ENCODE results near the gene SARDH.

SARDH gene

DNA sequence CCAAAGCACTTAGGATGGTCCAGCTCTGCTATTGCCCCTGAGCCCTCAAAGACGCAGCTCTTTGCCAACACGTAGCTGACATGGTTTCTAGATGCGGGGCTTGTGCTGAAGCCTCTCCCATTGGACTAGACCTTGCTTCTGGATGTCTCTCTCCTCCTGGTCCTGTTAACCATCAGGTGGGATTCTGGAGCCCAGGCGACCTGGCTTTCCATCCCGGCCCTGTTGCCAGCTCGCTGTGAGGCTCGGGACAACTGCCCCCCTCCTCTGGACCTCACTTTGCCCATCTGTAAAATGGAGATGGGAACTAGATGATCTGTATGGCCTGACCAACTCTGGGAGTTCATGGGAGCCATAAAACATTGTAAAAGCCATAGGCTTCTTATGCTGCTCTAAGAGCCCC lies 98.0 kb downstream of the SARDH start:
- Histone ChIP-seq H4K8ac (ENCODE audit: low read depth, low read length) (no peak overlapping the region), H3K27ac (ENCODE audit: low read depth, low read length) (no peak overlapping the region), H3K36me3 (ENCODE audit: control insufficient read depth, insufficient read depth, low read length) (no peaks in the 10 kb centered on the region), H3K4me3 (ENCODE audit: low read length) (no peak overlapping the region), H2BK15ac (replicated peaks; ENCODE audit: low read depth) (no peak overlapping the region), H3K9ac (ENCODE audit: low read length) (no peak overlapping the region), H3K4me2 (ENCODE audit: low read length) (no peak overlapping the region), H3K79me2 (ENCODE audit: control insufficient read depth, insufficient read depth, low read length) (no peaks in the 10 kb centered on the region), H3K79me1 (ENCODE audit: low read length) (no peaks in the 10 kb centered on the region), H3K23ac (ENCODE audit: low read length) (no peak overlapping the region), H3K18ac (ENCODE audit: low read length) (no peak overlapping the region), H4K5ac (ENCODE audit: low read length) (no peak overlapping the region), H3K27me3 (ENCODE audit: insufficient read depth, low read length, poor library complexity) (no peaks in the 10 kb centered on the region), H2BK5ac (ENCODE audit: low read length) (no peak overlapping the region), H3K56ac (ENCODE audit: low read length) (no peak overlapping the region), H2AK5ac (ENCODE audit: low read length) (no peak overlapping the region), H3K4me1 (ENCODE audit: control insufficient read depth, low read depth, low read length) (no peaks in the 10 kb centered on the region), H2BK120ac (ENCODE audit: low read depth, low read length) (no peak overlapping the region), H3K4ac (ENCODE audit: low read depth, low read length) (no peak overlapping the region)
- no peak for DNase-seq
- WGBS (ENCODE audit: extremely low coverage, insufficient coverage, low lambda C conversion rate) = no CpG with 5 or more reads among the region's 7 CpGs

DNA sequence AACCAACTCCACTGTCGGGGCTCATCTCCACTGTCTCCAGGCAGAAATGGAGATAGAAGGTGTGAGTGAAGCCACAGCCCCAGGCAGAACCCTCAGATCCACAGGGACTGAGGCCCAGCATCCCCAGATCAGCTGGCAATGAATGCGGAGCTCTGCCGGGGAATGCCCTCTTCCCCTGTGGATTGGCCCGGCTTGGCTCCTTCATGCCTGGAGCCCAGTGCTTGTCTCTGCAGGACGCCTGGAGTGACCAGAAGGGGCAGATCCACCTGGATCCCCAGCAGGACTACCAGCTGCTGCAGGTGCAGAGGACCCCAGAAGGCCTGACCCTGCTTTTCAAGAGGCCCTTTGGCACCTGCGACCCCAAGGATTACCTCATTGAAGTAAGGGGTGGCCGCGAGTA lies 98.5 kb downstream of the SARDH start:
- Histone ChIP-seq H3K9ac (ENCODE audit: low read length) (no peak overlapping the region), H3K79me1 (ENCODE audit: low read length) (no peaks in the 10 kb centered on the region), H3K27me3 (ENCODE audit: insufficient read depth, low read length, poor library complexity) (no peaks in the 10 kb centered on the region), H3K23ac (ENCODE audit: low read length) (no peak overlapping the region), H3K4me2 (ENCODE audit: low read length) (no peak overlapping the region), H2BK5ac (ENCODE audit: low read length) (no peak overlapping the region), H3K27ac (ENCODE audit: low read depth, low read length) (no peak overlapping the region), H3K18ac (ENCODE audit: low read length) (no peak overlapping the region), H3K36me3 (ENCODE audit: control insufficient read depth, insufficient read depth, low read length) (no peaks in the 10 kb centered on the region), H3K4me1 (ENCODE audit: control insufficient read depth, low read depth, low read length) (no peaks in the 10 kb centered on the region), H3K56ac (ENCODE audit: low read length) (no peak overlapping the region), H2BK120ac (ENCODE audit: low read depth, low read length) (no peak overlapping the region), H3K4me3 (ENCODE audit: low read length) (no peak overlapping the region), H4K5ac (ENCODE audit: low read length) (no peak overlapping the region), H3K4ac (ENCODE audit: low read depth, low read length) (no peak overlapping the region), H2BK15ac (replicated peaks; ENCODE audit: low read depth) (no peak overlapping the region), H4K8ac (ENCODE audit: low read depth, low read length) (no peak overlapping the region), H3K79me2 (ENCODE audit: control insufficient read depth, insufficient read depth, low read length) (no peaks in the 10 kb centered on the region), H2AK5ac (ENCODE audit: low read length) (no peak overlapping the region)
- no CpG with 5 or more reads among the region's 8 CpGs for WGBS (ENCODE audit: extremely low coverage, insufficient coverage, low lambda C conversion rate)
- DNase-seq = no peak

DNA sequence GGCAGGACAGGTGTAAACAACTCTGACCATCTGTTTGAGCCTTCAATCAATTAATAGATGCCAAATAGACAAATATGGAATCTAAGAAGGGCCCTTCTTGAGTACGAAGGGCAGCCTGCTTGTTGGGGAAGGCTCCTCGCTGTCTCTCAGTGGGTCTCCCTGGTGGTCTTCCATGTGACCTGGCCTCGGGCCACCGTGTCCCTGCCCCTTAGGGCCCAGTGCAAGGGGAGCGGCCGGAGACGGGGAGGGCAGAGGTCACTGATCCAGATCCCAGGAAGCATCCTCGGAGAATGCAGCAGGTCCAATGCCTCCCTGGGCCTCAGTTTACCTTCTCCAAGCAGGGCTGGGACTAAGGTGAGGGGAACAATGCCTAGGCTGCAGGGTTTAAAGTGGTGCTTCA lies 99.4 kb downstream of the SARDH start:
- no peak overlapping the region for H3K9ac ChIP-seq (ENCODE audit: low read length)
- no peaks in the 10 kb centered on the region for H3K4me1 ChIP-seq (ENCODE audit: control insufficient read depth, low read depth, low read length)
- H3K79me2 ChIP-seq (ENCODE audit: control insufficient read depth, insufficient read depth, low read length) = no peaks in the 10 kb centered on the region
- H2BK5ac ChIP-seq (ENCODE audit: low read length) = no peak overlapping the region
- H2BK15ac ChIP-seq (replicated peaks; ENCODE audit: low read depth) = no peak overlapping the region
- H3K79me1 ChIP-seq (ENCODE audit: low read length) = no peaks in the 10 kb centered on the region
- no peak overlapping the region for H3K4me2 ChIP-seq (ENCODE audit: low read length)
- no peak for DNase-seq
- no peak overlapping the region for H2BK120ac ChIP-seq (ENCODE audit: low read depth, low read length)
- no peak overlapping the region for H4K8ac ChIP-seq (ENCODE audit: low read depth, low read length)
- H3K27ac ChIP-seq (ENCODE audit: low read depth, low read length) = no peak overlapping the region
- no peak overlapping the region for H3K56ac ChIP-seq (ENCODE audit: low read length)
- no peak overlapping the region for H3K4me3 ChIP-seq (ENCODE audit: low read length)
- no CpG with 5 or more reads among the region's 8 CpGs for WGBS (ENCODE audit: extremely low coverage, insufficient coverage, low lambda C conversion rate)
- H4K5ac ChIP-seq (ENCODE audit: low read length) = no peak overlapping the region
- no peak overlapping the region for H3K4ac ChIP-seq (ENCODE audit: low read depth, low read length)
- H3K18ac ChIP-seq (ENCODE audit: low read length) = no peak overlapping the region
- no peak overlapping the region for H2AK5ac ChIP-seq (ENCODE audit: low read length)
- H3K36me3 ChIP-seq (ENCODE audit: control insufficient read depth, insufficient read depth, low read length) = no peaks in the 10 kb centered on the region
- no peaks in the 10 kb centered on the region for H3K27me3 ChIP-seq (ENCODE audit: insufficient read depth, low read length, poor library complexity)
- H3K23ac ChIP-seq (ENCODE audit: low read length) = no peak overlapping the region

DNA sequence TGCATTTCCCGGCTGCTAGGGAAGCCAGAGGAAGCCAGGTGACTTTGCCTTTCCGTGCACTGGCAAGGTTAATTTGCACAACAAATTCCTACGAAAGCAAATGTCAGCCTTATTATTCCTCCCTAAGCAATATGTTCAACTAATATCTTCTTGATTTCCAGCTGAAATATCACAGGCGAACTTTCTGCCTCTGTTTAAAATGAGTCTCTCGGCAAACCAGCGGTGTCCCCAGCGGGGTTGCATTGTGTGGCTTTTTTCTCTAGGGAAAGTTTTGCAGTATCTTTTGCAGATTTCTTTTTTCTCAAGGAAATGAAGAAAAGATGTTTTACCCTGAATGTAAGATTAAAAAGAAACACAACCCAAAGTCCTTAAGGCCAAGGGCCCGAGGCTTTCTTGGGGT lies 100.1 kb downstream of the SARDH start:
- Histone ChIP-seq H2AK5ac (ENCODE audit: low read length) (no peak overlapping the region), H2BK15ac (replicated peaks; ENCODE audit: low read depth) (no peak overlapping the region), H3K79me1 (ENCODE audit: low read length) (no peaks in the 10 kb centered on the region), H3K4ac (ENCODE audit: low read depth, low read length) (no peak overlapping the region), H2BK5ac (ENCODE audit: low read length) (no peak overlapping the region), H2BK120ac (ENCODE audit: low read depth, low read length) (no peak overlapping the region), H3K27me3 (ENCODE audit: insufficient read depth, low read length, poor library complexity) (no peaks in the 10 kb centered on the region), H4K5ac (ENCODE audit: low read length) (no peak overlapping the region), H3K9ac (ENCODE audit: low read length) (no peak overlapping the region), H3K4me2 (ENCODE audit: low read length) (no peak overlapping the region), H3K4me1 (ENCODE audit: control insufficient read depth, low read depth, low read length) (no peaks in the 10 kb centered on the region), H3K56ac (ENCODE audit: low read length) (no peak overlapping the region), H3K4me3 (ENCODE audit: low read length) (no peak overlapping the region), H3K18ac (ENCODE audit: low read length) (no peak overlapping the region), H3K79me2 (ENCODE audit: control insufficient read depth, insufficient read depth, low read length) (no peaks in the 10 kb centered on the region), H3K23ac (ENCODE audit: low read length) (no peak overlapping the region), H3K27ac (ENCODE audit: low read depth, low read length) (no peak overlapping the region), H4K8ac (ENCODE audit: low read depth, low read length) (no peak overlapping the region), H3K36me3 (ENCODE audit: control insufficient read depth, insufficient read depth, low read length) (no peaks in the 10 kb centered on the region)
- no CpG with 5 or more reads among the region's 8 CpGs for WGBS (ENCODE audit: extremely low coverage, insufficient coverage, low lambda C conversion rate)
- DNase-seq = no peak

DNA sequence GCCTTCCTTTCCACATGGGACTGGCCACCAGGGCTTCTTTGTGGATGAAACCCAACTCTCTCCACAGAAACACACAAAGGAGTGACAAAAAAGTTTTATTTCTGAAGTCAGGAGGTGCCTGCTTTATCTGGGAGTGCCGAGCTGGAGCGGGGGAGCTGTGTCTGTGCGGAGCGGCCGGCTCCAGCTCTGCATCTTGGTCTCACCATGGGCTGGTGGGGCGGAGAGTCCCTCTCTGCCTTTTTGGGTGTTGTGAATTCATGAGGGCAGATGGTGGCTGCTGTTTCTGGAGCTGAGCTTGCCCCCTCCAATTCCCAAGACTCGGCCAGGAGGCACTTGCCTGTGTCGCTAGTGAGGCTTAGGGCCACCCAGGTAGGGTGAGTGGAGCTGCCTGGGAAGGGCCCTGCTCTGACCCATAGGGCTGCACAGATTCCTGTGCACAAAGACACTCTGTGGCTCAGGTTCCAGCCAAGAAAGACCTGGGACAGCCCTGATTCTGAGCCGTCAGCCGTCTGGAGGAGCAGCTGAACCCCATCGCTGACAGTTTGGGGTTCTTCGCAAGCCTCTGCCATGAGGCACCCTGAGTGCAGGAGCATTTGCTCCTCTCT lies 100.6 kb downstream of the SARDH start:
- Histone ChIP-seq H2BK15ac (replicated peaks; ENCODE audit: low read depth) (no peak overlapping the region), H2BK5ac (ENCODE audit: low read length) (no peak overlapping the region), H3K4me2 (ENCODE audit: low read length) (no peak overlapping the region), H4K8ac (ENCODE audit: low read depth, low read length) (no peak overlapping the region), H3K27ac (ENCODE audit: low read depth, low read length) (no peak overlapping the region), H4K5ac (ENCODE audit: low read length) (no peak overlapping the region), H3K56ac (ENCODE audit: low read length) (no peak overlapping the region), H3K9ac (ENCODE audit: low read length) (no peak overlapping the region), H3K4ac (ENCODE audit: low read depth, low read length) (no peak overlapping the region), H3K36me3 (ENCODE audit: control insufficient read depth, insufficient read depth, low read length) (no peaks in the 10 kb centered on the region), H3K23ac (ENCODE audit: low read length) (no peak overlapping the region), H3K4me3 (ENCODE audit: low read length) (no peak overlapping the region), H2AK5ac (ENCODE audit: low read length) (no peak overlapping the region), H3K79me2 (ENCODE audit: control insufficient read depth, insufficient read depth, low read length) (no peaks in the 10 kb centered on the region), H3K27me3 (ENCODE audit: insufficient read depth, low read length, poor library complexity) (no peaks in the 10 kb centered on the region), H2BK120ac (ENCODE audit: low read depth, low read length) (no peak overlapping the region), H3K18ac (ENCODE audit: low read length) (no peak overlapping the region), H3K4me1 (ENCODE audit: control insufficient read depth, low read depth, low read length) (no peaks in the 10 kb centered on the region), H3K79me1 (ENCODE audit: low read length) (no peaks in the 10 kb centered on the region)
- no CpG with 5 or more reads among the region's 12 CpGs for WGBS (ENCODE audit: extremely low coverage, insufficient coverage, low lambda C conversion rate)
- DNase-seq = no peak

DNA sequence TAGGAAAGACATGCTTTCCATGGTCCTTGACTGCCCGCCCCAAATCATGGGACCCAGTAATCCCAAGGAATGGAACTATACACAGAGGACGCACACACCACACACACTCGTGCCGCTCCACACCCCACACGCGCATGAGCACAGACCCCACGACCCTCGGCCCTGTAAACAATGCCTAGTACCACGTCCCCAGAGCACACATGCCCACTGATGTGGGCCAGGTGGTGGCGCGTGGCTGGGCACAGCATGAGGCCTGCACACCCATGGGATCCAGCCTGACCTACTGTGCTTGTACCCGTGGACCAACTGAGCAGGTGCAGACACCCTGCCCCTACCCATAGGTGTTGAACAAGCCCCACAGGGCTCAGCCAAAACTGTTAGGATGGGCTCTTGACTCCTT lies 101.2 kb downstream of the SARDH start:
- Histone ChIP-seq H3K4me1 (ENCODE audit: control insufficient read depth, low read depth, low read length) (no peaks in the 10 kb centered on the region), H3K4me2 (ENCODE audit: low read length) (no peak overlapping the region), H3K4ac (ENCODE audit: low read depth, low read length) (no peak overlapping the region), H4K5ac (ENCODE audit: low read length) (no peak overlapping the region), H3K23ac (ENCODE audit: low read length) (no peak overlapping the region), H2BK5ac (ENCODE audit: low read length) (no peak overlapping the region), H2BK15ac (replicated peaks; ENCODE audit: low read depth) (no peak overlapping the region), H3K27ac (ENCODE audit: low read depth, low read length) (no peak overlapping the region), H3K18ac (ENCODE audit: low read length) (no peak overlapping the region), H3K79me2 (ENCODE audit: control insufficient read depth, insufficient read depth, low read length) (no peaks in the 10 kb centered on the region), H2BK120ac (ENCODE audit: low read depth, low read length) (no peak overlapping the region), H3K27me3 (ENCODE audit: insufficient read depth, low read length, poor library complexity) (no peaks in the 10 kb centered on the region), H3K4me3 (ENCODE audit: low read length) (no peak overlapping the region), H3K9ac (ENCODE audit: low read length) (no peak overlapping the region), H3K56ac (ENCODE audit: low read length) (no peak overlapping the region), H3K36me3 (ENCODE audit: control insufficient read depth, insufficient read depth, low read length) (no peaks in the 10 kb centered on the region), H2AK5ac (ENCODE audit: low read length) (no peak overlapping the region), H3K79me1 (ENCODE audit: low read length) (no peaks in the 10 kb centered on the region), H4K8ac (ENCODE audit: low read depth, low read length) (no peak overlapping the region)
- no CpG with 5 or more reads among the region's 12 CpGs for WGBS (ENCODE audit: extremely low coverage, insufficient coverage, low lambda C conversion rate)
- no peak for DNase-seq

Measured in mesendoderm (in vitro differentiated cells).